MM.1S (cell line): ENCODE results near the gene RIN1.

Experiments used
- CTCF ChIP-seq: fragments of 300-600 bp; sonication (generic); IDR thresholded peaks from 2 replicates; pipeline ENCODE4 v1.5.1; 2016; ENCODE audit warnings: antibody characterized with exemption, low read length, mixed read lengths
- EZH2 ChIP-seq: fragments of 300-600 bp; sonication (generic); optimal IDR thresholded peaks from 2 replicates; pipeline ENCODE3; 2017; ENCODE audit warnings: low read depth, mild to moderate bottlenecking, antibody characterized with exemption, low read length, mixed read lengths
- EZH2phosphoT487 ChIP-seq: fragments of 300-600 bp; sonication (generic); IDR thresholded peaks from 2 replicates; pipeline ENCODE4 v1.6.1; 2018; ENCODE audit warnings: antibody characterized with exemption, low read length

- no peak for TF ChIP-seq CTCF
- no peak for TF ChIP-seq EZH2
- TF ChIP-seq EZH2phosphoT487 = no peak
Observed at GRCh38 chr11:66371627-66372415, 35.6 kb upstream of the RIN1 start, which contains the start of gene SLC29A2.
